ENCODE results near the gene IPO4.

IPO4 gene

GRCh38 chr14:24188251-24189058 lies at the start of gene IPO4:
Gene IPO4, minus strand, starts transcription at chr14:24188816. Its CDS starts 29 bp downstream, at chr14:24188787.
- H3K4me3 ChIP-seq (replicated peaks; ENCODE audit: low read depth, low read length) = peak within 1 kb of the TSS; percentile 89
- DNase-seq (ENCODE audit: extremely low read depth, low read depth) = peak; percentile 94
- no peak for TF ChIP-seq CTCF (IDR thresholded peaks at IDR 0.05; ENCODE audit: low read depth, low read length, missing control alignments)

GRCh38 chr14:24238123-24238522 lies 49.5 kb upstream of the IPO4 start:
- H3K4me3 ChIP-seq (replicated peaks; ENCODE audit: low read depth, low read length) = no peak overlapping the region
- DNase-seq (ENCODE audit: extremely low read depth, low read depth) = no peak
- no peak for TF ChIP-seq CTCF (IDR thresholded peaks at IDR 0.05; ENCODE audit: low read depth, low read length, missing control alignments)

GRCh38 chr14:24237463-24237955 lies 48.9 kb upstream of the IPO4 start:
- no peak for TF ChIP-seq CTCF (IDR thresholded peaks at IDR 0.05; ENCODE audit: low read depth, low read length, missing control alignments)
- DNase-seq (ENCODE audit: extremely low read depth, low read depth) = no peak
- no peak overlapping the region for H3K4me3 ChIP-seq (replicated peaks; ENCODE audit: low read depth, low read length)

- no peak for DNase-seq (ENCODE audit: extremely low read depth, low read depth)
- TF ChIP-seq CTCF (IDR thresholded peaks at IDR 0.05; ENCODE audit: low read depth, low read length, missing control alignments) = no peak
Measured at GRCh38 chr14:24236689-24237462, 48.3 kb upstream of the IPO4 start.

GRCh38 chr14:24235804-24236688 lies 47.4 kb upstream of the IPO4 start:
- DNase-seq (ENCODE audit: extremely low read depth, low read depth) = no peak
- no peak for TF ChIP-seq CTCF (IDR thresholded peaks at IDR 0.05; ENCODE audit: low read depth, low read length, missing control alignments)
- H3K4me3 ChIP-seq (replicated peaks; ENCODE audit: low read depth, low read length) = no peak overlapping the region

More at GRCh38 chr14:24236689-24237462, 48.3 kb upstream of the IPO4 start:
- no peak overlapping the region for H3K4me3 ChIP-seq (replicated peaks; ENCODE audit: low read depth, low read length)
